GM18508 (cell line): Measurements from ENCODE around the gene SBNO2.
"Not testable (repeated sequence)": the region's sequence is repeated elsewhere in the genome, so short reads cannot be mapped to it uniquely, and the experiment has no call there.

Source experiments
- ATAC-seq: cut with Tn5 transposase; IDR thresholded peaks from one replicate; pipeline ENCODE4 v1.9.1; 2021; ENCODE audit warnings: moderate number of reproducible peaks; ENCODE audit not compliant: insufficient read depth, unreplicated experiment

The SBNO2 gene

GRCh38 chr19:1123885-1124677 is 50.0 kb downstream of the SBNO2 start:
- no peak for ATAC-seq

GRCh38 chr19:1123381-1123780 is 50.7 kb downstream of the SBNO2 start:
- ATAC-seq, result no peak

- ATAC-seq, result no peak
These were observed 51.1 kb downstream of the SBNO2 start for GRCh38 chr19:1122972-1123363.

GRCh38 chr19:1122021-1122971 is 51.8 kb downstream of the SBNO2 start:
- no peak for ATAC-seq

GRCh38 chr19:1121395-1121794 is 52.7 kb downstream of the SBNO2 start:
- no peak for ATAC-seq

- ATAC-seq, result no peak
These were observed 54.4 kb downstream of the SBNO2 start for GRCh38 chr19:1119475-1120217.

GRCh38 chr19:1118999-1119398 is 55.1 kb downstream of the SBNO2 start:
- ATAC-seq, result no peak

GRCh38 chr19:1117654-1118053 is 56.4 kb downstream of the SBNO2 start:
- ATAC-seq, result no peak

- ATAC-seq, result no peak
These were observed 57.1 kb downstream of the SBNO2 start for GRCh38 chr19:1116726-1117581.

GRCh38 chr19:1115646-1116420 is 58.2 kb downstream of the SBNO2 start:
- no peak for ATAC-seq

- ATAC-seq, result not testable (repeated sequence)
These were observed 59.3 kb downstream of the SBNO2 start for GRCh38 chr19:1114728-1115127.

GRCh38 chr19:1113986-1114483 is 60.0 kb downstream of the SBNO2 start:
- ATAC-seq, result no peak

- no peak for ATAC-seq
These were observed 60.8 kb downstream of the SBNO2 start for GRCh38 chr19:1113030-1113985.

- no peak for ATAC-seq
These were observed 61.6 kb downstream of the SBNO2 start for GRCh38 chr19:1112268-1113029.

- ATAC-seq, result no peak
These were observed 62.3 kb downstream of the SBNO2 start for GRCh38 chr19:1111641-1112267.

GRCh38 chr19:1110809-1111640 is 63.0 kb downstream of the SBNO2 start:
- ATAC-seq, result no peak
